Stimulated activated naive CD8-positive, alpha-beta T cell treated with anti-CD3 and anti-CD28 coated beads, Interleukin-15, Interleukin-2, amounts not matched to agents 100 ng/mL and 50 ng/mL, for 24 hours (primary cell): ENCODE data around the gene XXYLT1.
"Not testable (repeated sequence)": the region's sequence is repeated elsewhere in the genome, so short reads cannot be mapped to it uniquely, and the experiment has no call there.

Source experiments
- H3K27ac Mint-ChIP-seq: one replicate; pipeline ENCODE4 v1.8.0; 2021; ENCODE audit warnings: mild to moderate bottlenecking, mixed read lengths
- H3K27me3 Mint-ChIP-seq: one replicate; pipeline ENCODE4 v1.8.0; 2021; ENCODE audit warnings: mixed read lengths
- H3K36me3 Mint-ChIP-seq: one replicate; pipeline ENCODE4 v1.8.0; 2021; ENCODE audit warnings: low read depth, mixed read lengths
- H3K4me1 Mint-ChIP-seq: one replicate; pipeline ENCODE4 v1.8.0; 2021; ENCODE audit warnings: low read depth, mixed read lengths
- H3K4me3 Mint-ChIP-seq: one replicate; pipeline ENCODE4 v1.8.0; 2021; ENCODE audit warnings: mild to moderate bottlenecking, mixed read lengths
- H3K9me3 Mint-ChIP-seq: one replicate; pipeline ENCODE4 v1.8.0; 2021; ENCODE audit warnings: mixed read lengths

Gene XXYLT1

GRCh38 chr3:195060217-195060481 lies 210.8 kb downstream of the XXYLT1 start:
- Mint-ChIP-seq H3K4me1 (peaks cover 7% of the 10 kb centered on the region), H3K4me3 (no peak overlapping the region), H3K27ac (no peak overlapping the region), H3K9me3 (no peaks in the 10 kb centered on the region), H3K36me3 (no peaks in the 10 kb centered on the region), H3K27me3 (peaks cover 5% of the 10 kb centered on the region)

- H3K36me3 Mint-ChIP-seq: no peaks in the 10 kb centered on the region
These were observed 211.3 kb downstream of the XXYLT1 start for GRCh38 chr3:195059471-195060216.

GRCh38 chr3:195059006-195059350 lies 212.0 kb downstream of the XXYLT1 start:
- Mint-ChIP-seq H3K4me3 (no peak overlapping the region), H3K27ac (no peak overlapping the region), H3K4me1 (no peaks in the 10 kb centered on the region), H3K36me3 (no peaks in the 10 kb centered on the region), H3K27me3 (peaks cover 5% of the 10 kb centered on the region), H3K9me3 (no peaks in the 10 kb centered on the region)

More at GRCh38 chr3:195059471-195060216, 211.3 kb downstream of the XXYLT1 start:
- peaks cover 5% of the 10 kb centered on the region for H3K4me1 Mint-ChIP-seq
- no peak overlapping the region for H3K27ac Mint-ChIP-seq
- H3K4me3 Mint-ChIP-seq: no peak overlapping the region
- no peaks in the 10 kb centered on the region for H3K9me3 Mint-ChIP-seq
- H3K27me3 Mint-ChIP-seq: peaks cover 5% of the 10 kb centered on the region

DNA sequence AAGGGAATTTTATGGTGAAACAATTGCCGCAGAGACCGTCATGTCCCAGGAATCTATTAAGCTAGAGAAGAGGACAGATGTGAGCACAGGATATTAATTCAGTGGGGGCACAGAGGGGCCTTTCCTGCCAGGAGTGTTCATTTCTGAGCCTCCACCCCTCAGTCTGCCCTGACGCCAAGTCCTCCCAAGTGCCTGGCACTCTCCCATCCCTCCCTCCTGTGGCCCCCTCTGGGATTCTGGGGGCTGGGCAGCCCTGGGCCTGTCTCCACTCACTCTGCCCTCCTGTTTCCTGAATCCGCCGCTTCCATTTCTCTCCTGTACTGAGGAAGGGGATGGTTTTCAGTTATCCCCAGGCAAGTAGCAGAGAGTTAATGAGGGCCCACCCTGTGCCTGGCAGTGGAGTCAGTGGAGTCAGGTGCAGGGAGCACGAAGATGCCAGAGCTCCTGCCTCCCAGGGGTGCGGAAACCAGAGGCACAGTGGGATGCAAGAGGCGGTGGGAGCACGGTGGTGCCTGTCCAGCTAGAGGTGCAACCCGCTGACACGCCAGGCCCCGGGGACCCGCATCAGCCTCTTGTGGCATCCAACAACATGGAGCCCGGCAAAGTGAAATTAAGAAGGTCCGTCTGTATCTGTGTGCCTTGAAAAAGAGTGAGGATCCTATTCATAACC lies 212.5 kb downstream of the XXYLT1 start:
- H3K9me3 Mint-ChIP-seq: no peaks in the 10 kb centered on the region
- H3K27me3 Mint-ChIP-seq: peaks cover 5% of the 10 kb centered on the region
- H3K4me1 Mint-ChIP-seq: no peaks in the 10 kb centered on the region
- H3K36me3 Mint-ChIP-seq: no peaks in the 10 kb centered on the region
- H3K27ac Mint-ChIP-seq: no peak overlapping the region
- no peak overlapping the region for H3K4me3 Mint-ChIP-seq

DNA sequence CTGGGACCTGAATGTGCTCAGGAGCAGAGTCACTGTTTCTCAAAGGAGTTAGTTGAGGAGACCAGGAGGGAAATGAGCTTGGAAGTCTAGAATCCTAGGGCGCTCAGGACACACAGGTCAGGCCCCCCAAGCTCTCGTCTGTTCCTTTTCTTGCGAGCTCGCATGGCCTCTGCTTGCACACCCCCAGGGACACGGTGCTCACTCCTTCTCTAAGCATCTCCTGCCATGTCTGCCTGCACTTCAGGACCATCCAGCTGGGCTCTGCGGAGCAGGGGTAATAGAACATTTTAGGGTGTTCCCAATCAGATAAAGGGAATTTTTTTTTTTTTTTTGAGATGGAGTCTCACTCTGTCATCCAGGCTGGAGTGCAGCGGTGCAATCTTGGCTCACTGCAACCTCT lies 213.2 kb downstream of the XXYLT1 start:
- no peaks in the 10 kb centered on the region for H3K36me3 Mint-ChIP-seq
- H3K4me1 Mint-ChIP-seq: no peaks in the 10 kb centered on the region
- no peak overlapping the region for H3K4me3 Mint-ChIP-seq
- no peak overlapping the region for H3K27ac Mint-ChIP-seq
- H3K9me3 Mint-ChIP-seq: no peaks in the 10 kb centered on the region
- peaks cover 9% of the 10 kb centered on the region for H3K27me3 Mint-ChIP-seq

GRCh38 chr3:195056506-195056905 lies 214.5 kb downstream of the XXYLT1 start:
- Mint-ChIP-seq H3K27ac (no peak overlapping the region), H3K9me3 (no peaks in the 10 kb centered on the region), H3K4me1 (no peaks in the 10 kb centered on the region), H3K36me3 (no peaks in the 10 kb centered on the region), H3K4me3 (no peak overlapping the region), H3K27me3 (peaks cover 9% of the 10 kb centered on the region)

DNA sequence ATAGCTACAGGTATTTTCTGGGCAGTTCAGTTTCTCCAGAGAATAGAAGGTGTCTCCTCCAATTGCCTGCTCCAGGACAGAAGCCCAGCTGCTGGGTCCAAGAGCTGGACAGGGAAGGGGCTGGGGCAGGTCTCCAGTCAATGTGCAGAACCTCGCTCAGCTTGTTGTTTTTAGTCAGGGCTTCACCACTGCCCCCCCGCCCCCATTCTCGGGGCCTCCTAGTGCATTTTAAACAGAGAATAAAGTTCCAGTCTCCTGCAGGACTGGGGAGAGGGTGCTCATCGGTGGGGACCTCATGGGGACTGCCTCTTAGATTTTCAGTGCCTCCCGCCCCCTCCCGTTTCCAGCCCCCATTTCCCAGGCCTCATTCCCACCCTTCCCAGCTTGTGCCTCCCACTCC lies 216.6 kb downstream of the XXYLT1 start:
- Mint-ChIP-seq H3K4me3 (no peak overlapping the region), H3K4me1 (no peaks in the 10 kb centered on the region), H3K36me3 (no peaks in the 10 kb centered on the region), H3K9me3 (no peaks in the 10 kb centered on the region), H3K27ac (no peak overlapping the region), H3K27me3 (peaks cover 9% of the 10 kb centered on the region)

GRCh38 chr3:195052939-195053338 lies 218.0 kb downstream of the XXYLT1 start:
- no peaks in the 10 kb centered on the region for H3K36me3 Mint-ChIP-seq
- no peak overlapping the region for H3K4me3 Mint-ChIP-seq
- H3K4me1 Mint-ChIP-seq: no peaks in the 10 kb centered on the region
- H3K27me3 Mint-ChIP-seq: peaks cover 9% of the 10 kb centered on the region
- no peak overlapping the region for H3K27ac Mint-ChIP-seq
- H3K9me3 Mint-ChIP-seq: no peaks in the 10 kb centered on the region

DNA sequence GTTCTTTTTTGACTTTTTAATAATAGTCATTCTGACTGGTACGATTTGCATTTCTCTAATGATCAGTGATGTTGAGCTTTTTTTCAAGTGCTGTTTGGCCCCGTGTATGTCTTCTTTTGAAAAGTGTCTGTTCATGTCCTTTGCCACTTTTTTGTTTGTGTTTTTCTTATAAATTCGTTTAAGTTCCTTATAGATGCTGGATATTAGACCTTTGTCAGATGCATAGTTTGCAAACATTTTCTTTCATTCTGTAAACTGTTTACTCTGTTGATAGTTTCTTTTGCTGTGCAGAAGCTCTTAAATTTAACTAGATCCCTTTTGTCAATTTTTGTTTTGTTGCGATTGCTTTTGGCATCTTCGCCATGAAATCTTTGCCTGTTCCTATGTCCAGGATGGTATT lies 220.7 kb downstream of the XXYLT1 start:
- H3K9me3 Mint-ChIP-seq, H3K4me3 Mint-ChIP-seq, H3K27me3 Mint-ChIP-seq, H3K4me1 Mint-ChIP-seq, H3K27ac Mint-ChIP-seq, H3K36me3 Mint-ChIP-seq: not testable (repeated sequence)

- Mint-ChIP-seq H3K36me3 (no peaks in the 10 kb centered on the region), H3K27ac (no peak overlapping the region), H3K4me3 (no peak overlapping the region), H3K27me3 (peaks cover 3% of the 10 kb centered on the region), H3K4me1 (no peaks in the 10 kb centered on the region), H3K9me3 (no peaks in the 10 kb centered on the region)
These were observed 222.7 kb downstream of the XXYLT1 start for GRCh38 chr3:195048059-195048905.

GRCh38 chr3:195047536-195047935 lies 223.4 kb downstream of the XXYLT1 start:
- no peaks in the 10 kb centered on the region for H3K27me3 Mint-ChIP-seq
- no peaks in the 10 kb centered on the region for H3K36me3 Mint-ChIP-seq
- no peaks in the 10 kb centered on the region for H3K9me3 Mint-ChIP-seq
- no peaks in the 10 kb centered on the region for H3K4me1 Mint-ChIP-seq
- H3K27ac Mint-ChIP-seq: no peak overlapping the region
- H3K4me3 Mint-ChIP-seq: no peak overlapping the region

- no peaks in the 10 kb centered on the region for H3K27me3 Mint-ChIP-seq
- no peaks in the 10 kb centered on the region for H3K4me1 Mint-ChIP-seq
- H3K36me3 Mint-ChIP-seq: no peaks in the 10 kb centered on the region
- no peak overlapping the region for H3K4me3 Mint-ChIP-seq
- no peak overlapping the region for H3K27ac Mint-ChIP-seq
- H3K9me3 Mint-ChIP-seq: no peaks in the 10 kb centered on the region
These were observed 224.5 kb downstream of the XXYLT1 start for GRCh38 chr3:195046441-195046840.

- no peaks in the 10 kb centered on the region for H3K4me1 Mint-ChIP-seq
- no peak overlapping the region for H3K4me3 Mint-ChIP-seq
These were observed 225.3 kb downstream of the XXYLT1 start for GRCh38 chr3:195045481-195046210.

GRCh38 chr3:195044411-195044810 lies 226.5 kb downstream of the XXYLT1 start:
- Mint-ChIP-seq H3K36me3 (no peaks in the 10 kb centered on the region), H3K9me3 (no peaks in the 10 kb centered on the region), H3K4me3 (no peak overlapping the region), H3K4me1 (no peaks in the 10 kb centered on the region), H3K27me3 (no peaks in the 10 kb centered on the region), H3K27ac (no peak overlapping the region)

More at GRCh38 chr3:195045481-195046210, 225.3 kb downstream of the XXYLT1 start:
- Mint-ChIP-seq H3K27ac (no peak overlapping the region), H3K27me3 (no peaks in the 10 kb centered on the region), H3K9me3 (no peaks in the 10 kb centered on the region), H3K36me3 (no peaks in the 10 kb centered on the region)
